NCI-H446 (cell line): Measurements from ENCODE around the gene GCN1.

Experiments
- DNase-seq, 2 experiments: peaks; one replicate each; lab custom pipeline; 2025; lab: John Stamatoyannopoulos, UW

The GCN1 gene

DNA sequence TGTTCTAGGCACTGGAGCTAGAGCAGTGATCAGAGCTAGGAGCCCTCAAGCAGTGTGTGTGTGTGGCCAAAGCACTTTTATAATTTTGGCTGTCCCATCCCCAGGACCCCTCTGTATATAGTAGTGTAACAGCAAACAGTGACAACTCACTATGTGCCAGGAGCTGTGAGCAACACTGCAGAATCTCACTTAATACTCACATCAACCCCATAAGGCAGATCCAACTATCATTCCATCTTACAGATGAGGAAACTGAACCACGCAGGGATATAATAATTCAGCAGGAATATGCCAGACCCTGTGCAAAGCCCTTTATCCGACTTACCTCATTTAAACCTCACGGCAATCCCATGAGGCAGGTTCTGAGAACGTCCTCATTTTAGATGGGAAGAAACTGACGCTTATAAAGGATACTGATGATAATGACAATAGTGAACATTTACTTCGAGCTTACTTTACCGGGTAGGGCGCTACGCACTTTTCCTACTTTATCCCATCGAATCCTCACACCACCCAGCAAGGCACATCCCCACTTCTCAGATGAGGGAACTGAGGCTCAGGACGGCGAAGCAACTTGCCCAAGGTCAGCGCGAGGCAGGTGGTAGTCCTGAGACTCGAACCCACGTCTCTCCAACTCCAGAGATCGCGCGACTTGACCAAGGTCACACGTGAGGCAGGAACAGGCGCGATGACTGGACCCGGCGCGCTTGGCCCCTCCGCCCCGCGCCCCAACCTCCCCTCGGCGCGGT is 78.6 kb downstream of the GCN1 start:
- DNase-seq = peak in 1 of 2 experiments; percentile 19

DNA sequence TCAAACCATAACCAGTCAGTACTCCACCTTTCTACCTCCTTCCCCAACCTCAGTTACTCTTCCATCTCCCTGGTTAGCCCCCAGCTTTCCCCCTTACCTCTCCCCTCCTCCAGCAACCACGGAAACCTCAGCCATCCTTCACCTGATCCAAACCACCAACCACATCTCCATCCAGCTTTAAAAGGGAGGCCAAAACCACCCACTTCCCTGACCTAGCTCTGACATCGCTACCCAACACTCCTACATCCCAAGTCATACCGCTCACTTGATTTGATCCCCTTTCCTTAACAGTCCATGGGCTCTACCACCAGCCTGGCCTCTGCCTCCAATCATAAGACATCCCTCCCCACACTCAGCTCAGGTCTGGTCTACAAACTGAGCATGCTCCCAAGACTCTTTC is 79.4 kb downstream of the GCN1 start:
- DNase-seq = no peak

DNA sequence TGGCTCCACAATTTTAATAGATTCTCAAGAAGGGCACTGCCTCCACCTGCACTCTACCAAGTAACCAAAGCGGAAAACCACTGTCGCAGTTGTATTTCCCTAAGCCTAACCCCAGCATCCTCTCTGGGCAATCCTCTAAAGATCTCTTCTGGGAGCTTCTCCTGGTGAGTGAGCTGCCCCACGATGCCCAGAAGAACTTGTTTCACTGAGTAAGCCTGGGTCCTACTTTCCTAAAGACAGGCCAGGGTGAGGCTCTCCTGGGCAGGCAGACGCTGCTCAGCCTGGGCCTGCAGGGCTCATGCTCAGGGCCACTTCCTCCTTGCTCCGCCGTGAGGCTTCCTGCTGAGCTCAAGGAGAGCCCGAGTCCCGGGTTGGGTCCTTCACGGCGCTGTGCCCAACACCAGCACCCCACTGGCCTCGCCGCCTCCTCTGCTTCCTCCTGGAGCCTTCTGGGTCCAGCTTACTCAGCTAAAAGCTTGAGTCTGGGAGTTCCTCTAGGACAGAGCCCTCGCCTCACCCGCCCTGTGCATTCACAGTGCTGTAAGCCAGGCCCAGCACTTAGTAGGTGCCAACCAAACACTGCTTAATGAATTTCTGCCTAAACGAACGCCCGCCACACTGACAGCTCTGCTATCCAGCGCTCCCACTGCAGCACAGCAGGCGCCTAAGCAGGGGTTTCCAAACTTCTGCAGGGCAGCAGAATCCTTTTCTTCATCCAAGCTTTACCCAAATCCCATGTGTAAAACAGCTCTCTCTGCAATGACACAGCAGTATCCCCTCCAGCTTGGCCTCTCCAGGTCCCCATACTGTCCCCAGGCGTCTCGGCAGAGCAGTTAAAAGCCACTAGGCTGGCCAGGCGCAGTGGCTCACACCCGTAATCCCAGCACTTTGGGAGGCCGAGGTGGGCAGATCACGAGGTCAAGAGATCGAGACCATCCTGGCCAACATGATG is 83.7 kb downstream of the GCN1 start:
- DNase-seq = no peak

DNA sequence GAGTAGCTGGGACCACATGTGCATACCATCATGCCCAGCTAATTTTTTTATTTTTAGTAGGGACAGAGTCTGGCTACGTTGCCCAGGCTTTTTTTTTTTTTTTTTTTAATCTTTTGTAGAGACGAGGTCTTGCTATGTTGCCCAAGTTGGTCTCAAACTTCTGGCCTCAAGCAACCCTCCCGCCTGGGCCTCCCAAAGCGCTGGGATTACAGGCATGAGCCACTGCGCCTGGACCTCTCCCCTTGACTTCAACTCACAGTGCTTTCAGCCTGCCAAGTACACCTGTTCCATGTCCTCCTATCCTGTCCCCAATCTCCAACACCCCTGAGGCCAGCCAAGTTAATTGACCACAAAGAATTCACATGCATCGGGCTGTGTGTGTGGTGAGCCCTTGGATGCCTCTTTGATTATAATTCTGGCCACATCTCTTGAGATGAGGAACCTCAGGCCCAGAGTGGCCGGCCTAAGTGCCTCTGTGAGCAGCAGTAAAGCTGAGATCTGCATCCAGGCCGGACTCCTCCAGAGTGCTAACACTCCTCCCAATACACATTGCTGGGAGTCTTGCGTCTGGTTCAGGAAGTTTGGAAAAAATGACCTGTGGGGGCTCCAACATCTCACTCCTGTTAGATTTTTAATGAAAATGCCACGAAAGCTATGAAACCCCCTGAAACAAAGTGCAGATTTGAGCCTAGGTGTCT is 84.8 kb downstream of the GCN1 start:
- DNase-seq = no peak

DNA sequence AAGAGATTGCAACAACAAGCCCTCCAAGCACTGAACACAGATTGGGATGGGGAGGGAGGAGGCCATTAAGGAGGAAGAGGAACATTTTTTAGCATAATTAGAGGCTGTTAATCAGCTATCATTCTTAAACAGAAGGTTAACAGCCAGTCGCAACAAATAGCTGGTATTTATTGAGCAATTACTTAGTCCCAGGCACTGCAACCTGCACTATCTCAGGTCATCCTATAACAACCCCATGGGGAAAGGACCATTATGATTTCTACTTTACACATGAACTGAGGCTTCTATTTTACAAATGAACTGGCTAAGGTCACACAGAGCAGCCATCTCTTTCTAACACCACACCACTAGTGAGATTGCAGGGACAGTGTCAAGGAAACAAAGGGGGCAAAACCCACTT is 88.4 kb downstream of the GCN1 start:
- DNase-seq = no peak

DNA sequence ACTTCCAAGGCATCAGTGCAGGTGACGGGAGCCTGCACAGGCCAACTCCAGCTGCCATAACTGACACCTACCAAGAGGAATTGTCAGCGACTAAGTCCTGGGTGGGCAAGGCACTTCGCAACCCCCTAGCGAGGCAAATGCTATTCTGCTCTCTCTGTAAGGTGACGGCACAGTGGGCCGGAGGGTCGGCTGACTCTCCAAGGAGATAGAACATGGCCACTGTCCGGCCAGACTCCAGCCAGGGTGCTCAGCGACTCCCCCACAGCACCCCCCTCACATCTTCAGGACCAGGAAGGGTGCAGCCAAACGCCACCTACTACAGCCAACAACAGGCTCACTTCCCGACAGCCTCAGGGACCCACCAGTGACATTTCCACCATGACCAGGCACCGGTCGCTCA is 91.1 kb downstream of the GCN1 start:
- no peak for DNase-seq

DNA sequence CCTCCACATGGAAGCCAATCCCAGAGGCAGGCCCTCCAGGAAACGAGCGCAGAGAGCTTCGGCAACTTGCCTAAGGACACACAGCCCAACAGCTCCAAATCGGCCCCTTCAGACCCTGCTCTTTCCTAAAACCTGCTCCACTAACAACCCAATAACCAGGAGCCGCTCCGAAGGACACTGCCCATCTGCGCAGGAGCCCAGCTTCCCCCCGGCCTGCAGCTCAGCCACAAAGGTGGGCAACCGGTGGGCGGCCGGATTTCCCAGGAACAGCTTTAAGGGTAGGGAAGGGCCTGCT is 91.5 kb downstream of the GCN1 start:
- no peak for DNase-seq

DNA sequence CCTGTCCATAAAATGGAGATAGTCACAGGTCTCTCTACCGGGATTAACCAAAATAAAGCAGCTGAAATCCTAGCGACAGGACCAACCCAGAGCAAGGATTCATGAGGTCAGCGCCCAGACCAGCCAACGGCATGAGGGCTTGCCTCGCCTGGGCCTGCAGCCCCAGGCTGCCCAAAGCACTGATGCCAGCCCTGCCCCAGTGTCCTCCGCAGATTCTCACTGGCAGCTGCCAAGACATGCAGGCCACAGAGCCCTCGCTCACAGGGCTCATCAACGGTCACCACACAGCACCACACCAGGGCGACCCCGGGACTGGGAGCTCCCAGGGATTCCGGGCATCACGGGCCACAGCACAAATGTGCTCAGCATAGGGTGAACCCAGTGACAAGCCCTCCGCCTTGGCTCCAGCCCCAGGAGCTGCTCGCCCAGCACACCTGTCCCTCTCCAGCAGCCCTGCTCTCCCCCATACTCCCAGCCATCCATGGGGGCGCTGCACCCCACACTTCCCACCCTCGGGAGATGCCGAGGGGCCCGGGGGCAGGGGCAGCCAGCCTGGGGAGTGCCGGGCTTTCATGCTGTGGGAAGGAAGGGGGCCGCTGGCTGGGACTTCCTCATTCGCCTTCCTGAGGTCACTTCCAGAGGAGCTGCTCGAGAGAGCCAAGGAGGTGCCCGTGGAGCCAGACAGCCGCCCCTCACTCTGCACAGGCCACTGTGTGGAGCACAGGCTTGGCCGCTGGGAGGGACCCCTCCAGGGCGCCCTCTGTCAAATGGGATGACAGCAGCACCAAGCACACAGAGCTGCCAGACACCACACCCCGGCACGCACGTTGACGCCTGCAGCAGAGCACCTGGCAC is 92.1 kb downstream of the GCN1 start:
- no peak for DNase-seq

DNA sequence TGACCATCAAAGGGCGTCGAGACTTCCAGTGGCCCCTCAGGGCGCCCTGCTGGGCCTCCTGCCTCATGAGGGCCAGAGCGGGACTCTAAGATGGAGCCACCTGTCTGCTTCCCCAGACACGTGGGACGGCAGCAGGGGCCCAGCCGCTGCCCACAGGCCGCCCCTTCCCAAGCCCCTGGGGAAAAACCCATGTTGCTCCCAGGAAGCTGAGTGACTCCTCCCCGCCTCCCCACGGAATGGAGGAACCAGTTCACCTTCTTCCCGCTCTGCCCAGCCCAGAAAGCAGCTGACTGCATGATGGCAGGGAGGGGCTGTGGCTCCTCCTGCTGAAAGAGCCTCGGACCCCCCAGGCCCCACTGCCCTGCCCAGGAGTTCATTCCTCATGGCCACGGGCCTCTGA is 92.9 kb downstream of the GCN1 start:
- no peak for DNase-seq

DNA sequence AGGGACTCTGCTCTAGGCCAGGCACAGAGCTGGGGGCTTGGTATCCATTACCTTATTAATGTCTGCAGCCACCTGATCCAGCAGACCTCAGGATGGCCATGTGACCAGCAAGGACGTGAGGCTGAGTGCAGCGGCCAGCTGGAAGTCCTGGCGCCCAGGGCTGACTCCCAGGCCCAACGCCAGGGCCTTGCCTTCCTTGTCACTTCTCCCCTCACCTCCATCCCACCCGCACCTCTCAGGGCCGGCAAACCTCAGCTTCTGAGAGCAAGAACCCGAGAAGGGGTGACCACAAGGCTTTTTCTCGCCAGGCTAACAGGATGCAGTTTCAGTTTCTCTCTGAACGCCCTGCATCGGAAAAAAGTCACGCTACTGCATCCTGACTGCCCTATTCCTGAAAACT is 93.3 kb downstream of the GCN1 start:
- no peak for DNase-seq

DNA sequence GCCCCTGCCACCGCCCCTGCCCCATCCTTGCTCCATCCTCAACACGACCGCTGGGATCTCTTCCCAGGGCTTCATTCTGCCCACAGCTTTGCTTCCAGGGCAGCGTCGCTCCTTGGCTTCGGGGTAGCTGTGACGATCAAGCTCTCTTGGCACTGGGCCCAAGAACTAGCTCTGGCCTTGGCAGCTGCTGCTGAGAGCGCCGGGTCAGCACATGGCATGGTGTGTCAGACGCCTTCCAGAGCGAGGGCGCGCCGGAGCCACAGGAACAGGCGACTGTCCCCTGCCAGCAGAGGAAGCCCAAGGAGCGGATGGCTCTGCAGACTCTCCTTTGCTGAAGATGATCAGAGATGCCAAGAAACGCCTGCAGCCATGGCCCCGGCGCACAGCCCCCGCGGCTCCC is 93.9 kb downstream of the GCN1 start:
- DNase-seq = peak; percentile 53 to 87

DNA sequence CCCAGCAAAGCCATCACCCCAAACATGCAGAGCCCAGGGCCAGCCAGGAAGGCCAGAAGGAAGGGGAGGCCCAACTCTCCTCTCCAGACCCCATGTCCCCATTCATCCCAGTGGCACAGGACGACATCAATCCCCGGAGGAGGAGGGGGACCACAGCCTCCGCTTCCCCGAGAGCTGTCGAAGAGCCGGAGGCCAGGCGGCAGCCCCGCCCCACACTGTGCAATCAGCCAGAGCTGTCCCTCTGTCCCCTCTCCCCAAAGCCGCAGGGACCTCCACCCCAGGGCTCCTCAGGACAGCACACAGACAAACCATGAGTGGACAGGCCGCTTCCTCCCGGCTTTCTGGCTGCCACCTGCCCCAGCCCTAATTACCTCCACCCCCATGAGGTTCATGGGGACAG is 94.8 kb downstream of the GCN1 start:
- no peak for DNase-seq

DNA sequence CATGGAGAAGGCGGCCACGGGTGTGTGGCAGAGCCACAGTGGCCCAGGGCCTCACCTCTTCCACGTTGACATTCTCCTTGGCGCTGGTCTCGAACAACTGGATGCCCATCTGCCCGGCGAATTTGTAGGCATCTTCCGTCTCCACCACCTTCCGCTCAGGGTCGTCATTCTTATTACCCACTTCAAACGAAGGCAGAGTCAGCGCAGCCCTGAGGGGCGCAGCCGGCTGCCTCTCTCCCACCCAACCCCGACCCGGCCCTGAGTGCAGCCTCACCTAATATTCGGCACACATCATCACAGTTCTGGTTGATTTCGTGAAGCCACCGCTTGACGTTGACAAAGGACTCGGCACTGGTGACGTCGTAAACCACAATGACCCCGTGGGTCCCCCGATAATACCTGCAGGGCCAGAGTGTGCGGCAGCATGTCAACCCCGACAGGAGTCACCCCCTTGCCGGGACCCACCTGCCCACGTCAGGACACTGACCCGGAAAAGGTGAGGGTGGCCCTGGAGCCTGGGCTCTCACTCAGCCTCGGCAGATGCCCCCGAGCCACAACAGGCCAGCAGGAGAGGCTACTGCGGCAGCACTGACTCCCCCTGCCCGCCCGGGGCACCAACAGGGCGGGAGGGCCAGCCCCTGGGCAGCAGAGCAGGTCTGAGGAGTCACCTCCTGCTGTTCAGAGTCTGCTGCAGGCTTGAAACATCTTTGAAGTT is 95.6 kb downstream of the GCN1 start:
- no peak for DNase-seq

DNA sequence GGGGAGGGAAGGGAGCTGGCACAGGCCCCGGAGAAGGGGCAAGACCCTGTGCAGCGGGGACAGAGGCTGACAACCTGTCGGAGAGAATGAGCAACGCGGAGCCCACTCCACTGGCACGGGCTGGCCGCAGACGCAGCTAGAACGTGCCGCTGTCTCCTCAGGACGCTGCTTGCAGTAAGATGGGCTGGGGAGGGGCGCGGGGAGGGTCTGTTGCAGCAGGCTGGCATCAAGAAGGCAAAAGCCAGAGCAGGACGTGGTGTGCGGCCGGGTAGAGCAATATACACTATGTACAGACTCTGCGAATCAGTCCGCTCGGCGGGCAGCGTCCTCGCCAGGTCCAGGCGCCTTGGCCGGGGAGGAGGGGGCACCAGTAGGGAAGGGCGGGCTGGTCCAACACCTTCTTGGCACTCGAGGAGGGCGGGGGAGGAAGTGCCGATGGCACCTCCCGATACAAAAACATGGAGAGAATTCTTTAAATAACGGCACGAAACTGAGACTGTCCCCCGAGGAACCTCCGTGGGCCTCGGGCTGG is 97.8 kb downstream of the GCN1 start:
- no peak for DNase-seq

DNA sequence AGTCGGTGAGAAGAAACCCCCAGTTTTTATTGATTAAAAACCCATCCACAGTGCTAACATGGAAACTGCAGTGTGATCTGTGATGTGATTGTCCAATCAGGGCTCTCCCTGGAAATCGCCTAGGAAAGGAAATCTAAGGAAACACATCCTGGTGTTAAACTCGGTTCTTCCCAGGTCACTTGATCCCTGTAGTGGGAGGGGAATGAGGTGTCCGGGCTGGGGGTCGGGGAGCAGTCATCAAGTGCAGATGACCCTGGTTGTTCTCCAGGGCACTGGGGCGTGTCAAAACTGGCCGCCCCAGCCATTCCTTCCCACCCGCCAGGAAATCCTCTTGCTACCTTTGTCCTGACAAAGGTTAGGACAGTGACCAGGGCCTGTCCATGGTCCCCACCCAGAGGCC is 98.8 kb downstream of the GCN1 start:
- no peak for DNase-seq

DNA sequence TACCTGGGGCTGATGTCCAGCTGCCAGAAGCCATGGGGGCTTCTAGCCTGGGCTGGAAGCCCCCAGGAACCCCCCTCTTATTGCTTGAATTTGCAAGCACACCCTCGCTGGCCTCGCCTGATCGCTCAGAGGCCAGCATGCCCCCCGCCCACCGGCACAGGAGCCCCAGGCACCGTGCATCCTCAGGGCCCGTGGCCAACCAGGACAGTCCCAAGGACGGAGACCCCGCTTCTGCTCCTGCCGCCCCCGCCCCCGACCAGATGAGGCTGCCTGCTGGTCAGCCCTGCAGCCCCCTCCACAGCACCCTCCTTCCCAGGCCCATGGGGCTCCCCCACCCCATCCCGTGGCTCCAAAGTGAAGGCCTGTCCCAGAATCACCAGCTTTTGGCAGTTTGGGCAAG is 99.2 kb downstream of the GCN1 start:
- DNase-seq = no peak

DNA sequence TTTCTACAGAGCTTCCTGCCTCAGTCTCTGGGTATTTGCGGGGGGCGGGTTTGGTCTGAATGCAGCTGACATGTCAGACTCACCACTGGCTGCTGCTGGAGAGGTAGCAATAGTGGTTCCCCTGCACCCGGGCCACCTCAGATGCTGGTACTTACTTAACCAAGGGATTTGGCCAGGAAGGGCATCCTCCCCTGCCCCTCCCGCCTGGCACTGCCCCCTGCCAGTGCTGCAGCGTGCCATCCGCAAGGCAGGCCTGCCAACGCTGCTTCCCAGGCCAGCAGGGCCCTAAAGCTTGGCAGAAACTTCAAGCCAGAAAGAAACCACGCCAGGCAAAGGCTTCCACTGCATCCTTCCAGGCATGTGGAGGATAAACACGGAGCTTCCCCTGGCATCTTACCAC is 100.0 kb downstream of the GCN1 start:
- peak in 1 of 2 experiments; percentile 70 for DNase-seq

DNA sequence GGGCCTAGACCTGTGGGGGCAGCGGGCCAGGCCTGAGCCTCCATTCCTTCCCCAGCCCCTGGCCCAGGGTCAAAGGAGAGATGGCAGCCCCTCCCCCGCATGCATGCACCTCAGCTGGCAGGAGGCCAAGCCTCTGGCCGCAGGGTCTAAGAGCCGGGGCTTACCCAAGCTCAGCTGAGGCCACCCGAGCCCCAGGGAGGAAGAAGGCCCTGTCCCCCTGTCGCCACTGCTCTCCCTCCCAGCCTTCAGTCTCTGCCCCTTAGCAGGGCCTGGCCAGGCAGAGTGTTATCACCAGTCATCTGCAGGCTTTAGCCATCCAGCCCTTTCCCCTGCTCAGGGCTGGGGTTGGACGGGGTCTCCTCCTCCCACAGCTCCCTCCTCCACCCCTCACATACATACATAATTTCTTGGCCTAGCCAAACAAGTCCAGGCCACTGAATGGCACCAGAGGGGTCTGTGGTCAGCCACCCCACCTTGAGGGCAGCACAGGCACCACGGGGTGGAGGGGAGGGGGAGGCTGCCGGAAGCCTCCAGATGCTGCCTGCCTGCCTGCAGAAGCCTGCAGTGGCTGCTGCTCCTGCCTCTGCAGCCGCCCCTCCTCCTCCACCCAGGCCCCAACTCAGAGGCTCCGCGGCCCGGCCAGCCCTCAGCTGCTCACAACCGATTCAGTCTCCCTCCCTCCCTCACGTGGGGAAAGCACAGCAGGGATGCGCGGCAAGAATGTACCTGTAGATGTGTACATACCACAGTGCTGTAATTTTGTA is 100.7 kb downstream of the GCN1 start:
- DNase-seq = no peak

DNA sequence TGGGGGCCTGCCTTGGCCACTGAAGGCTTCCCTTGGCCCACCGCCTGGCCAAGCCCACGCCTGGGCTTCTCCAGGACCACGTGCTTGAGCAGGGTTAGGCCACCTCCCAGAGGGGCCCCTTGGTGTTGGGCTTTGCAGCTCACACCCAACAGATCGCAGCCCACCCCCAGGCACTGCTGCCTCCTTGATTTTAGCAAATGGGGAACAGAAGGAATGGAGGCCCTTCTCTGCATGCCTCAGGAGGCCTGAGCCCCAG is 101.3 kb downstream of the GCN1 start:
- DNase-seq = no peak

DNA sequence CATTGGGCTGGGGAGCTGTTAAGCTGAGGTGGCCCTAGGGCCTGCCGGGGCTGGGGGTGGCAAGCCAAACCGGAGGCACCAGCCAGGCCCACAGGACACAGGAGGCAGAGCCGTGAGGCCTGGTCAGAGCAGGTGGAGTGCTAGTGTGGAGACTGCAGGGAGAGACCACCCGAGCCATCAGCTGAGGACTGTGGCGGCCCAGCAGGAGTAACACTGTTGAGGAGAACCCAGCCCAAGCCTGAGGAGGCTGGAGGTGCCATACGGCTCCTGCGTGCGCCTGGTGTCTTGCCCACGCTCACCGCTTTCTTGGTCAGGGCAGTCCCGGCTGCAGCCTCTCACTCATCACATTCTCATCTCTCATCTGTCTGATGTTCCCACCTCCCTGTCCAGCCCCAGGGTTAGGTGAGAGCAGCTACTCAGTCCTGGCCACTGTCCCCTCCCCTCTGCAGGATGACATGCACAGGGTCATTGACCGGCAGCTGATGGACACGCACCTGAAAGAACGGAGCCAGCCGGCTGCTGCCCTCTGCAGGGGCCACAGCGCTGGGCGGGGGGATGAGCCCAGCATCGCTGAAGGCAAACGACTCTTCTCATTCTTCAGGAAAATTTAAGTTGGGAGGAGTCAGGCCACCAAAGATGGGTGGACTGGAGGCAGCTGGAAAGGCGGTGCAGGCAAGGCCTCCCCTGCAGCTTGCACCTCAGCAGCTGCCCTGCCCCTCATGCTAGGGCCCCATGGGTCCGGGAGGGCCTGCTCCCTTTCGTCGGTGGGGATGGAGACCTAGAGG is 101.8 kb downstream of the GCN1 start:
- DNase-seq = no peak
